GM12864 (cell line): ENCODE measurements around the gene KDM1B.

Source experiments
- DNase-seq: peaks from one replicate; pipeline ENCODE4 v3.0.0-alpha.2; 2011; ENCODE audit warnings: low read depth
- H3K4me3 ChIP-seq: 2 replicates; pipeline ENCODE4 v1.5.1; 2011; ENCODE audit warnings: mild to moderate bottlenecking, low read depth, low read length, control low read depth
- CTCF ChIP-seq: IDR thresholded peaks from 2 replicates; pipeline ENCODE4 v1.5.1; 2011; ENCODE audit warnings: low read depth, mild to moderate bottlenecking, moderate library complexity, low read length, control low read depth, inconsistent platforms; ENCODE audit errors: missing control alignments

KDM1B gene

GRCh38 chr6:18244251-18244650 is 89.0 kb downstream of the KDM1B start:
- no peak for TF ChIP-seq CTCF
- no peak overlapping the region for H3K4me3 ChIP-seq
- no peak for DNase-seq

- H3K4me3 ChIP-seq, result no peak overlapping the region
- DNase-seq, result no peak
- no peak for TF ChIP-seq CTCF
Measured at GRCh38 chr6:18245079-18245478, 89.9 kb downstream of the KDM1B start.

GRCh38 chr6:18245642-18246041 is 90.4 kb downstream of the KDM1B start:
- H3K4me3 ChIP-seq, result no peak overlapping the region
- no peak for DNase-seq
- TF ChIP-seq CTCF, result no peak

- no peak for DNase-seq
- TF ChIP-seq CTCF, result no peak
- H3K4me3 ChIP-seq, result no peak overlapping the region
Measured at GRCh38 chr6:18246205-18246604, 91.0 kb downstream of the KDM1B start.

GRCh38 chr6:18247002-18247401 is 91.8 kb downstream of the KDM1B start:
- H3K4me3 ChIP-seq, result no peak overlapping the region
- DNase-seq, result no peak
- no peak for TF ChIP-seq CTCF

- no peak for TF ChIP-seq CTCF
- no peak for DNase-seq
- no peak overlapping the region for H3K4me3 ChIP-seq
Measured at GRCh38 chr6:18248698-18249097, 93.5 kb downstream of the KDM1B start.

GRCh38 chr6:18249271-18249670 is 94.0 kb downstream of the KDM1B start:
- DNase-seq, result no peak
- TF ChIP-seq CTCF, result no peak

More at GRCh38 chr6:18249271-18249670, 94.0 kb downstream of the KDM1B start:
- no peak overlapping the region for H3K4me3 ChIP-seq
